ACHN (cell line): Measurements from ENCODE around the gene PAAF1.
"Not testable (repeated sequence)": the region's sequence is repeated elsewhere in the genome, so short reads cannot be mapped to it uniquely, and the experiment has no call there.

Experiments used
- DNase-seq: peaks from one replicate; pipeline ENCODE4 v3.0.0-alpha.2; 2015
- in situ Hi-C: cut with HindIII; loops from 2 replicates; pipeline ENCODE4 v1.10.0; 2017; ENCODE audit warnings: low sequenced_read_pairs, low pct_ligation_motif_present, low pct_unique_long_range_greater_than_20kb

Gene PAAF1

GRCh38 chr11:73936047-73936446 lies 59.2 kb downstream of the PAAF1 start:
- DNase-seq, in situ Hi-C loops: not testable (repeated sequence)

- in situ Hi-C loops = no loop called here
- DNase-seq = peak; percentile 10
Measured at GRCh38 chr11:73939096-73939495, 62.3 kb downstream of the PAAF1 start.

- in situ Hi-C loops = no loop called here
- DNase-seq = no peak
Measured at GRCh38 chr11:73940801-73941570, 64.2 kb downstream of the PAAF1 start.

DNA sequence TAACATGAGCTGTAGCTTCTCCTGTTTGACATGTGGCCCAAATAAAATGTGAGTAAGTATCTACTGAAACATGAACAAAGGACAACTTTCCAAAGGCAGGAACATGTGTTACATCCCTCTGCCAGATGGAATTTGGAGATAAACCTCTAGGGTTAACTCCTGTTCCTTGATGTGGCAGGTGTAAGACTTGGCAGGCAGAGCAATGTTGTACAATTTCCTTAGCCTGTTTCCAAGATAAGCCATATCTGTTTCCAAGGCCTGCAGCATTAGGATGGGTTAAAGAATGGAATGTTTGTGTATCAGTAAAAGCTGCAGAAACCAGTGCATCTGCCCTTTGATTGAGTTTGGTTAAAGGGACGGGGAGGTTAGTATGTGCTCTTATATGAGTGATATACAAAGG lies 65.2 kb downstream of the PAAF1 start:
- no peak for DNase-seq
- in situ Hi-C loops = no loop called here

- no peak for DNase-seq
- in situ Hi-C loops = no loop called here
Measured at GRCh38 chr11:73944085-73944484, 67.3 kb downstream of the PAAF1 start.

- in situ Hi-C loops = no loop called here
- DNase-seq = no peak
Measured at GRCh38 chr11:73944901-73945300, 68.1 kb downstream of the PAAF1 start.

DNA sequence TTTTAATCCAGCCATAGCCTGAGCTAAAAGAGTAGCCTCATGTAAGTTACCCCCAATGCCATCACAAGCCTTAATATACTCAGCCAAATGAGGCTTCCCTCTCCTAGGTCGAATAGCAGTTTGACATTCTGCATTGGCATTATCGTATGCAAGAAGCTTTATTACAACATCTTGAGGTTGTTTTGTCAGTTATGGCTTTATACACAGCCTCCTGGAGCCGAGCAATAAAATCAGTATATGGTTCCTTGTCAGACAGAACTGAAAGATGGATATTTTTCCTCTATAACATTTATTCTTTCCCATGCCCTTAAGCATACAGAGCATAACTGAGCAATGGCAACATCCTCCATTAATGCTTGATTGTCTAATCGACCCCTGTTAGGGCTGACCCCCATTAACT lies 68.6 kb downstream of the PAAF1 start:
- in situ Hi-C loops = no loop called here
- DNase-seq = no peak

DNA sequence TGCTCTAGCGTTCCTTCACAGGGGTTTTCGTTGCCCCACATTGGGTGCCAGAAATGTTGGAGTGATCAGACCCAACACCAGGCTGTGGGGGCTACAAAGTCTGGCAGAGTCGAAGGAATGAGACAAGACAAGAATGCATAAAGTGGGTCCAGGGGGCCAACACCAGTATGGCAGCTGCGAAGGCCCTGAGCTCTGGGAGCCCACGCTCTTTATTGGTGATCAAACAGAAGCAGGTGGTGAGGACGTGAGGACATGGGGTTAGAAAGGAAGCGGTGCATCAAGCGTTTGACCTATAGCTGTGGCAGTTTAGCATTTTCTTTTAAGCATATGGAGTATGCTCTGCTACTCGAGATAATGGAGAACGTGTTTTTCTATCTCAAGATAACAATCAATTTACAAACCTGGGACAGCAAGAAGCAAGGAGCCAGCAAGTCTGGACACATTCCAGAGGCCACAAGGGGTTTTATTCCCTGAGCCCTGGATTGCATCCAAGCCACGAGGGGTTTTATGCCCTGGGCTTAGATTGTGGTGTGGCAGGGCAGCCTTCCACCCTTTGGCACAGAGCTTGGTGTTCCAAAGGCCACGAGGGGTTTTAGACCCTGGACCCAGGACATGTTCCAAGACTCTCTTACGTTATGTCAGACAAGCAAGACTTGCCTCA lies 70.1 kb downstream of the PAAF1 start:
- DNase-seq = no peak
- in situ Hi-C loops = no loop called here

GRCh38 chr11:73949246-73949645 lies 72.4 kb downstream of the PAAF1 start:
- in situ Hi-C loops = no loop called here

DNA sequence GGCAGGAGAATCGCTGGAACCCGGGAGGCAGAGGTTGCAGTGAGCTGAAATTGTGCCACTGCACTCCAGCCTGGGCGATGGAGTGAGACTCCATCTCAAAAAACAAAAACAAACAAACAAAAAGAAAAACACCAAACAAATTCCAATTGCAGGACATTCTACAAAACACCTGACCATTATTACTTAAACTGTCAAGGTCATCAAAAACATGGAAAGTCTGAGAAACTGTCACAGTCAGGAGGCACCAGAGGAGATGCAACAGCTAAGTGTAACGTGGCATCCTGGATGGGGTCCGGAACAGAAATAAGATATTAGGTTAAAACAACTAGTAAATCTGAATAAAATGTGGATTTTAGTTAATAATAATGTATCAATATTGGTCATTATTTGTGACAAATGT lies 73.1 kb downstream of the PAAF1 start:
- DNase-seq = no peak
- in situ Hi-C loops = no loop called here

More at GRCh38 chr11:73949246-73949645, 72.4 kb downstream of the PAAF1 start:
- no peak for DNase-seq

GRCh38 chr11:73950869-73951710 lies 74.3 kb downstream of the PAAF1 start, which contains the start of gene DNAJB13:
TSS of gene DNAJB13 (plus strand) at chr11:73951026. CDS start at chr11:73951070, 44 bp downstream.
- peak; percentile 25 for DNase-seq

DNA sequence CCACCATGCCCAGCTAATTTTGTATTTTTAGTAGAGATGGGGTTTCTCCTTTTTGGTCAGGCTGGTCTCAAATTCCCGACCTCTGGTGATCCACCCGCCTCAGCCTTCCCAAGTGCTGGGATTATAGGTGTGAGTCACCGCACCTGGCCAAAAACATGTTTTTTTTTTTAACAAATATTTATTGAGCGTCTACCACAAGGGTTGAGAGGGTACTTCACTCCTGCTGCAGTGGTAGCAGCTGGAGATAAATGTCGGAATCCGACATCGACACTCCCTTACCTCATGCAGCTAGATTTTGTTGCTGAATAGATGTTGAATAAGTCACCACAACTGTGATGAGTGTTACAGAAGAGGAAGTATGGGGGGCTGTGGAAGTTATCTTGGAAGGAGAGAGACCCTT lies 75.0 kb downstream of the PAAF1 start:
- in situ Hi-C loops = no loop called here

More at GRCh38 chr11:73950869-73951710, 74.3 kb downstream of the PAAF1 start, which contains the start of gene DNAJB13:
- in situ Hi-C loops = no loop called here

GRCh38 chr11:73956876-73957653 lies 80.3 kb downstream of the PAAF1 start:
- in situ Hi-C loops = no loop called here
- DNase-seq = no peak

More for the DNA sequence above, 75.0 kb downstream of the PAAF1 start:
- DNase-seq = no peak

- DNase-seq = no peak
- in situ Hi-C loops = no loop called here
Measured at GRCh38 chr11:73957654-73958361, 81.0 kb downstream of the PAAF1 start.

DNA sequence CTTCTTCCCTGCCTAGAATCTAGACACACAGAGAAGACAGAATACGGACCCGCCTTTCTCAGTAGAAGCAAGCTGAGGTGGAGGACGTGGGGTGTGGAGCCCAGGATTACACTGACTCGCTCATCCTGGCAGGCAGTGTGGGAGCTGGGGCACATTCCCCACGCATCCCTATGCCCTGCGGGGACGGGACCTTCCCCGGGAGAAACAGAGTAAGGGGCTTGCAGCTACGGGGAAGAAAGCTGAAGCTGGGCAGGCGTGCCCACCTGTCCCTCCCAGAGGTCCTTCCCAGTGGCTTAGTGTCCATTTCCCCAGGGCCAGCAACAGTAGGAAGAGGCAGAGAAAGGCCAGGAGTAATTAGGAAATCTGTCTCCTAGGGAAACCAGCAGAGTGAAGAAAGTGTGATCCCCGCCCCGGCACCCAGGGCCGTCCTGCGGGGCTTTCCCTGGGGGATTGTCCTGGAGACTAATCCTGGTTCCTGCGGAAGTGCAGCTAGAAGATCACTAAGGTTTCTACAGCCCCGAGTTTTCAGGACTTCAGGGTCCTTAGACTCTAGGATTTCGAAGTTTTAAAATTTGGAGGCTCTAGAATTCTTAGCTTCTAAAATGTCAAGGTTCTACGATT lies 81.8 kb downstream of the PAAF1 start:
- DNase-seq = no peak
- in situ Hi-C loops = no loop called here

- in situ Hi-C loops = no loop called here
- no peak for DNase-seq
Measured at GRCh38 chr11:73961321-73961720, 84.5 kb downstream of the PAAF1 start.

DNA sequence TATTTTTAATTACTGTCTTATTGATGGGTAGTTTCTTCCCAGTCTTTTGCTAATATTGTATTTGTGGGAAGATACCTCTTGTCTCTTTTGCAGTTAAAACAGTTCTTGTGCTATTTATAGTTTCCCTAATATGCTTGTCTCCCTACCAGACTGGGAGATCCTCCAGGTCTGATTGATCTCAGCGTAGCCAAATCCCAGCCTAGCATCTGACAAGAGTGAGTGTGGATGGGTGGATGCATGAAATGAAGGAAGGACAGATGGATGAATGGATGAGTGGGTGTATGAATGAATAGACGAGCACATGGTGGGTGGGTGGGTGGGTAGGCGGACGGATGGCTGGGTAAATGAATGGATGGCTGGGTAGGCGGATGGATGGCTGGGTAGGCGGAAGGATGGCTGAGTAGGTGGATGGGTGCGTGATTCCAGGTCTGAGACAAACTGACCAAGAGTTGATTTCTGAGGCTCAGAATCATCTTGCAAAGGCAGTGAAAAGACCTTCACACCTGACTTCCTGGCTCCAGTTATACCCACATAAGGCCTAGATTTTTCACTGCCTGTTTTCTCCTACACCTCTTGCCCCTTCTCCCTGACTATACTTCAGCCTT lies 85.4 kb downstream of the PAAF1 start:
- in situ Hi-C loops = no loop called here
- DNase-seq = no peak
